HUES48 (cell line): ENCODE measurements around the gene NEK7.
A peak's percentile ranks its signal among the peaks of the same experiment; 100 is the strongest.

Experiments used
- H3K27ac ChIP-seq: one replicate; pipeline ENCODE4 v1.7.0; 2013; ENCODE audit warnings: low read depth, low read length, inconsistent platforms
- H3K27me3 ChIP-seq: 2 replicates; pipeline ENCODE4 v1.6.1; 2013; ENCODE audit warnings: mild to moderate bottlenecking, low read length; ENCODE audit not compliant: control insufficient read depth, insufficient read depth
- H3K36me3 ChIP-seq: 2 replicates; pipeline ENCODE4 v1.6.1; 2013; ENCODE audit warnings: low read length; ENCODE audit not compliant: control insufficient read depth, insufficient read depth
- H3K4me1 ChIP-seq: 2 replicates; pipeline ENCODE4 v1.6.1; 2013; ENCODE audit warnings: mild to moderate bottlenecking, low read length; ENCODE audit not compliant: control insufficient read depth, insufficient read depth
- H3K4me3 ChIP-seq: 2 replicates; pipeline ENCODE4 v1.5.1; 2013; ENCODE audit warnings: mild to moderate bottlenecking, low read depth, low read length
- H3K9ac ChIP-seq: 2 replicates; pipeline ENCODE4 v1.6.1; 2013; ENCODE audit warnings: mild to moderate bottlenecking, low read depth, low read length, moderate library complexity
- H3K9me3 ChIP-seq: 2 replicates; pipeline ENCODE4 v1.6.1; 2013; ENCODE audit warnings: low read length; ENCODE audit not compliant: control insufficient read depth, insufficient read depth

NEK7 gene

DNA sequence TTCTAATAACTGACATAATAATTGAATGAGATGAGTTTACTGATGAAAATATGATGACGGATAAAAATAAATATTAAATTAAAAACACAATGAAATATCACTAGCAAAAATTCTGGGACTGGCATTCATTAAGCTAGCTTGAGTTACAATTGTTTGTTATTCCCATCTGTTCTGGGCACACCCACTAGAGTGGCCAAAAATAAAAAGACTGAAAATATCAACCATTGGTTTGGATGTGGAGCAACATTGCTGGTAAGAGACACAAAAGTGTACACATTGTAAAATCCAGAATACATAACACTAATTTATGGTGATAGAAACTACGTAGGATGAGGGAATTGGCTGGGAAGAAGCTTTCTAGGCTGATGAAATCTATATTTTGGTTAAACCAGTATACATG is 9.6 kb upstream of the NEK7 start:
- no peaks in the 10 kb centered on the region for H3K36me3 ChIP-seq
- no peak overlapping the region for H3K4me3 ChIP-seq
- no peaks in the 10 kb centered on the region for H3K27me3 ChIP-seq
- no peak overlapping the region for H3K9ac ChIP-seq
- no peaks in the 10 kb centered on the region for H3K9me3 ChIP-seq
- no peaks in the 10 kb centered on the region for H3K4me1 ChIP-seq
- no peak overlapping the region for H3K27ac ChIP-seq

DNA sequence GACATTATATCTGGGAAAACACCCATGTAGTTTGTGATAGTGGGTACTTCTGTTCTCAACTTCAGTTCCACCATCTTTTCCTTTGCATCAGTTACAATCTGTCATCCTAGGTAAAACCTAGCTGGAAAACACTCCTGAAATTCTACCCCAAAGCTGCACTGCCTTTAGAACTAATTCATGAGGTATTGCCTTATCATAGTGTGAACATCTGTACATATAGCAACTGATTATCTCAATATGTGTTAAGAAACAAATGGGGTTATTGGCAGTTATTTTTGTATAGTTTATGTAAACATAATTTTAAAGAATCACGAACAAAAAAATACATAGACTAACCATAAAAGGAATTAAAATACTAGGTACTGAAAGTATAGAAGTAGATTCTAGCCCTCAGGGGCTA is 6.4 kb upstream of the NEK7 start:
- no peak overlapping the region for H3K4me3 ChIP-seq
- H3K9ac ChIP-seq, result no peak overlapping the region
- no peaks in the 10 kb centered on the region for H3K36me3 ChIP-seq
- no peaks in the 10 kb centered on the region for H3K4me1 ChIP-seq
- H3K9me3 ChIP-seq, result no peaks in the 10 kb centered on the region
- H3K27ac ChIP-seq, result no peak overlapping the region
- H3K27me3 ChIP-seq, result no peaks in the 10 kb centered on the region

DNA sequence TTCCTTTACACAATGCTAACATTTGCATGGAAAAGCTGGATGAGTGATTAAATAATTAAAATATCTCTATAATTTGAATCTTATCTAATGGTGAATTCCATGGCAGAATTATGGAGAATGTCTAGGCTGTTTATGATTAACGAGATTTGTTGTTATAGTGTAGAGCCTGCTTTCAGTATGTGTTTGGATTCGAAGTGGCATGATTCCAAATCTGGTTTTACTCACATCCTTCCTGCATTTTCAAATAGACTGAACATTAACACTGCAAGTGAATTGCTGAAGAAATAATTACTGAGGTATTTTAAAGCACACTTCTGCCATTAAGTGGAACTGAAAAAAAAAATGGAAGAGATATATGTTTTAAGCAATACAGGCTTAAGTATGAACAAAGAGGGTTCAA is 5.1 kb upstream of the NEK7 start:
- Histone ChIP-seq H3K27ac (no peak overlapping the region), H3K4me3 (no peak overlapping the region), H3K27me3 (no peaks in the 10 kb centered on the region), H3K9me3 (no peaks in the 10 kb centered on the region), H3K36me3 (no peaks in the 10 kb centered on the region), H3K9ac (no peak overlapping the region), H3K4me1 (peaks cover 3% of the 10 kb centered on the region; the same call in 1 of the 2 replicates)

DNA sequence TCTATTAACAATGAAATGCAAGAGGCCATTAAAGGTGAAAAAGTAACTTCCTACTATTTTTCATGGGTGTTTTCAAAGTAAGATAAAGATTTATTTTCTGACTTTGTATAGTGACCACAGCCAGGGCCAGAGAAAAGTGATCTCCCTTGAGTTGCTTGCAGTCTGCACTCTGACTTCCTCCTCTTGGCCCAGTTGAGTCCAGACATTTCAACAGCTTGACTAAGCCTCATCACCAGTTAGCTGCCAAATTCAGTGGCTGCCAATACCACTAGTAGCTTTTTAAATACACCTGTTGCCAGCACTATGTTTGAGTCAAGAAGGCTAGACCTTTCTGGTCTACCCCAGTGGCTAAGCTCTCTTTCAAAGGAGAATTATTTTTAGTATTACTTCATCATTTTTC is 3.7 kb upstream of the NEK7 start:
- no peak overlapping the region for H3K9ac ChIP-seq
- H3K4me1 ChIP-seq, result peaks cover 5% of the 10 kb centered on the region
- H3K27me3 ChIP-seq, result no peaks in the 10 kb centered on the region
- H3K27ac ChIP-seq, result no peak overlapping the region
- H3K36me3 ChIP-seq, result no peaks in the 10 kb centered on the region
- H3K9me3 ChIP-seq, result no peaks in the 10 kb centered on the region
- H3K4me3 ChIP-seq, result no peak overlapping the region

DNA sequence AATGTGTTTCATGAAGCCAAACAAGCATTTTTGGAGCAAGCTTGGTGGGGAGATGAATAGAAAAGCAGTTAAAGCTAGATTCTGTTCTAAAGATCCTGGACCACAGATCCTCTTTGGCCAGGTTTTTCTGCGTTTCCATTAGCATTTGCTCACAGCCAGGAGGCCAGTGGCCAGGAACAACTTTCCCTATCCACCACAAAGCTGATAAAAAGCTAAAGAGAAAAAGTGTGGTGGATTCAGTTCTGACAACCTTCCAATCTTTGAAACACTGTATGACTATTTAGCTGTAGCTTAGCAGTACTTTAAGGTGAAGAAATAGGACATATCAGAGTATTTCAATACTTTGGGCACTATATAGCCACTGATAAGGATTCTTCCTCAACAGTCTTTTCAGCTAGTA is 3.0 kb upstream of the NEK7 start:
- no peak overlapping the region for H3K4me3 ChIP-seq
- H3K9ac ChIP-seq, result no peak overlapping the region
- peaks cover 10% of the 10 kb centered on the region for H3K4me1 ChIP-seq
- no peak overlapping the region for H3K27ac ChIP-seq
- H3K27me3 ChIP-seq, result no peaks in the 10 kb centered on the region
- no peaks in the 10 kb centered on the region for H3K36me3 ChIP-seq
- no peaks in the 10 kb centered on the region for H3K9me3 ChIP-seq

DNA sequence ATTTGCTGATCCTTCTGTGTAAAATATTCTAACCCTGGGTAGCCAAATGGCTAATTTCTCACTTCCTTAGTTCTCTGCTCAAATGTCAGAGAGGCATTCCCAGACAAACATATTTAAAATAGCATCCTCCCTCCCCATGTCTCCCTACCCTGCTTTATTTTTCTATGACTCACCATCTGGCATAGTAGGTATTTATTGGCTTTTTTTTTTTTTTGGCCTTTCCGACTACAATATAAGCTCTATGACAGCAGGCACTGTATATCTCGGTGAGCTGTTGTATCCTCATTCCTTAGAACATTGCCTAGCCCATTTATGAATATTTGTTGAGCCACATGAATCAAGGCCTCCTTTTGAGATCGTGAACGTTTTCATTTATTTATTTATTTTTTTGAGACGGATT is 1.5 kb upstream of the NEK7 start:
- no peaks in the 10 kb centered on the region for H3K9me3 ChIP-seq
- H3K27me3 ChIP-seq, result no peaks in the 10 kb centered on the region
- H3K9ac ChIP-seq, result no peak overlapping the region
- H3K36me3 ChIP-seq, result no peaks in the 10 kb centered on the region
- peaks cover 20% of the 10 kb centered on the region for H3K4me1 ChIP-seq
- no peak overlapping the region for H3K27ac ChIP-seq
- no peak overlapping the region for H3K4me3 ChIP-seq

DNA sequence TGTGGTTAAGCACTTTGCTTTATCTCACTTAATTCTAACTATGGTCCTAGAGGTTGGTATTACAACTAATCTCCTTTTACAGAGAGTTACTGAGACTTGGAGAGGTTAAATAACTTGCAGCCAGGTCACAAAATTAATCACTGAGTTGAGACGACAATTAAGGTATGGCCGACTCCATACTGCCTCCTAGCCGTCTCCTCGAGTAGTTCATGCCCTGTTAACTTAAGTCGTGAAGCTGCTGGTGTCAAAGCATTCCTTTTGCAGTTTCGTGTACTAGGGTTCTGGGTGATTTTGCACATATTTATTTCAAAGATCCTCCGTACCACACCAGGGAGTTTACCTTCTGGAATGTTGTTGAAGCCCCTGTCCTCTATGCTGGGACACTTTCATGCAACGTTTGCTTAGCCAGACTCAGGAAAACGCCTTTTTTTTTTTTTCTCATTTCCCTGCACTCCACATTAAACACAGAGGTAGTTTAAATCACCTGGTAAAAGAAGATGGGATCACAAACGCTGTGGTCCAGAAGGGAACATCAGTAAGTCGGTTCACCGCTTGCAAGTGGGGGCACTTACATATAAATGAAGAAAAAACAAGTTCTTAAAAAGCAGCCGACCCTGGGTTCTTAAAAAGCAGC is 570 bp upstream of the NEK7 start:
- peaks cover 24% of the 10 kb centered on the region for H3K4me1 ChIP-seq
- H3K9me3 ChIP-seq, result no peaks in the 10 kb centered on the region
- H3K9ac ChIP-seq, result peak overlapping the region; percentile 53
- peak overlapping the region; percentile 94 for H3K27ac ChIP-seq
- H3K36me3 ChIP-seq, result no peaks in the 10 kb centered on the region
- H3K27me3 ChIP-seq, result no peaks in the 10 kb centered on the region
- H3K4me3 ChIP-seq, result peak overlapping the region; percentile 97

GRCh38 chr1:198157241-198157846 is 546 bp downstream of the NEK7 start:
- peak overlapping the region; percentile 94 for H3K27ac ChIP-seq
- H3K4me3 ChIP-seq, result peak overlapping the region; percentile 97
- H3K9me3 ChIP-seq, result no peaks in the 10 kb centered on the region
- H3K4me1 ChIP-seq, result peaks cover 26% of the 10 kb centered on the region
- peak overlapping the region; percentile 53; the same call in 1 of the 2 replicates for H3K9ac ChIP-seq
- no peaks in the 10 kb centered on the region for H3K36me3 ChIP-seq
- H3K27me3 ChIP-seq, result no peaks in the 10 kb centered on the region

GRCh38 chr1:198157847-198158725 is 1.3 kb downstream of the NEK7 start:
- peak overlapping the region; percentile 97 for H3K4me3 ChIP-seq
- H3K36me3 ChIP-seq, result no peaks in the 10 kb centered on the region
- H3K27ac ChIP-seq, result peak overlapping the region; percentile 94
- peaks cover 30% of the 10 kb centered on the region for H3K4me1 ChIP-seq
- no peaks in the 10 kb centered on the region for H3K27me3 ChIP-seq
- H3K9me3 ChIP-seq, result no peaks in the 10 kb centered on the region
- peak overlapping the region; percentile 53 for H3K9ac ChIP-seq

DNA sequence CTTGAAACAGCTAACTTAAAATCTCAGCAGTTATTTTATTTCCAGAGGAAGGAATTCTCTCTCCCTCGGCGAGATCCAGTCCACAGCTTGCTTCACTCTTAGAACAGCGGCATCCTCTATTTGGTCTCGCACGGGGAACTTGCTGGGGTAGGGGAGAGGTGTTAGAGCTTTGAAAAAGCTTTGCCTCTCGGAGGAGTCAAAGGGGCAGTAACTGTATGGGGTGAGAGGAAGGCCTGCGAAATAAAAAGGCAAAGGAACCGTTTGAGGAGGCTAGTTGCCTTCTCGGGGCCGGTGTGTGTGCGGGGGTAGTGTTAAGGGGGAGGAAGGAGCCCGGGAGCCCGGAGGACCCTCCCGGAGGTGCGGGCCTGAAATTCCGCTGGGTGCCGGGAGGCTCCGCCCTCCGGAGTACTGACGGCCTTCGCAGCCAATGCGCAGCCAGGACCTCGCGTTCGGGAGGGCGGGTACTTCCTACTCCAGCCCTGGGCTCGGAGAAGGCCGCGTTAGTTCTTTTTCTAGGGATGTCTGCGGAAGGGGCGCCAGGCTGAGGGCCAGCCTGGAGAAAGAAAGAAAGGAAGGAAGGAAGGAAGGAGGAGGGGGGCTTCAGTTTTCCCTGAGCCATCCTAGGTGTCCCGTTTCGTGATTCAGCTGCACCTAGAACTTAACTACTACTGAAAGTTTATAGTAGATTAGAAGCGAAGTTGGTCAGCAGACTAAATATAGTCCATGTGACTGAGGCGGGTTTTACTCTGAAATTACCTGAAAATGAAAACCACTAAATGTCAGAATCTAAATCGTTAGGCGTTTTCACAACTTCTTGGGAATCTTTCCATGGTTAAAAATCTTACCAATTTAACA is 2.2 kb downstream of the NEK7 start:
- peak overlapping the region; percentile 97 for H3K4me3 ChIP-seq
- no peaks in the 10 kb centered on the region for H3K36me3 ChIP-seq
- H3K9ac ChIP-seq, result peak overlapping the region; percentile 83

More for the DNA sequence above, 2.2 kb downstream of the NEK7 start:
- H3K9me3 ChIP-seq, result no peaks in the 10 kb centered on the region
- H3K4me1 ChIP-seq, result peaks cover 32% of the 10 kb centered on the region
- no peaks in the 10 kb centered on the region for H3K27me3 ChIP-seq
- H3K27ac ChIP-seq, result peak overlapping the region; percentile 94
